ENCODE measurements around the gene IFITM5. TPM values are rescaled to one million over a fixed set of nuclear protein-coding genes. Genes with fewer than 3 reads are reported as not detected.
A peak's percentile ranks its signal among the peaks of the same experiment; 100 is the strongest.

Gene IFITM5
- not detected for total RNA-seq
- under 1 TPM in 1 of 2 donors, not detected in 1; 0.29 TPM for polyA plus RNA-seq (ENCODE audit: insufficient read length in 2 of 2)
- long read RNA-seq, donor 1, result 0 reads
- long read RNA-seq, donor 2, result 0 reads
- long read RNA-seq, donor 3, result 0 reads
- long read RNA-seq, donor 4, partial matches to known transcripts, result 598 of 614 reads
- long read RNA-seq, donor 4, other reads (novel, unspliced or antisense), result 16 of 614 reads

DNA sequence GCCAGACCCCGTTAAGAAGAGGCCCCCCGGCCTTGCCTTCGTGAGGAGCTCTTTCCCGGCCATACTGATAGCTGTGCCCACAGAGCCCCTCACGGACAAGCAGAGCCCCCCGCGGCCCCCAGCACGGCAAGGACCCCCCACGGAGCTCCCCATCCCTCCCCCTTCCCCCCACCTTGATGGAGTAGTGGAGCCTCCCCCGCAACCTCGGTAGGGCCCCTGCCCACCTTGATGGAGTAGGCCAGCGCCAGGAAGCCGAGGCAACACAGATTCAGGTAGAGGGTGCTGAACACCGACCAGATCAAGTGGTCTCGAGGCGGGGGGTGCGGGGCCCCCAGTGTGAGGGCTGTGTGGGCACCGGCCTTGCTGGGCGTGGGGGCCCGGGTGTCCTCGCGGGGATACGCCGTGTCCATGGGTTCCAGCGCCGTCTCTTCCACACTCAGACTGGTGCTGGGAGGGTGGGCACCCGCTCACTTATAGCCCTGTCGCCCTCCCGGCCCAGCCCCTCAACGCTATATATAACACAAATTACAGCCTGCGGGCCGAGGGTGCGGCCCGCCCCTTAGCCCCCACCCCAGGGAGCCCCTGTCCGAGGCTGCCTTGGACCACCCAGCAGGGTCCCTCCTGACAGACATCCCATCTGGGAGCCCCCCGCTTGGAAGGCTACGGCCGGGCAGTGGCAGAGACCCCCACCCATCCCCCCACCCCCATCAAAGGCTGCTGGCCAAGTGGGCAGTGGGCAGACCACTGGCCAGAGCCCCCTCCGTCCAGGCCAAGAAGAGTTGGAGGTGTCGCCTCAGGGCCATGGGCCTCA is at the start of gene IFITM5:
Gene IFITM5, minus strand, starts transcription at position 446 of the 811 bp plus-strand sequence. Its CDS starts 36 bp downstream, at position 410.
- no peak for DNase-seq (ENCODE audit: low read depth in 4 of 6, low spot score in 6 of 6)
- WGBS (ENCODE audit: insufficient coverage), result 91% methylated on average over 20 of the region's 40 CpGs
- H3K27me3 ChIP-seq (ENCODE audit: control insufficient read depth, insufficient read depth, low read length), result peaks cover 2% of the 10 kb centered on the region
- peaks cover 5% of the 10 kb centered on the region for H3K36me3 ChIP-seq (ENCODE audit: control insufficient read depth, insufficient read depth, low read length)
- peaks cover 8% of the 10 kb centered on the region for H3K4me1 ChIP-seq (ENCODE audit: control insufficient read depth, insufficient read depth, low read length)
- H3K4me3 ChIP-seq (ENCODE audit: low read depth, low read length), result no peak within 1 kb of the TSS
- no peak within 1 kb of the TSS for H3K27ac ChIP-seq (ENCODE audit: low read depth, low read length)
- H3K9me3 ChIP-seq (ENCODE audit: control insufficient read depth, insufficient read depth, low read length), result no peaks in the 10 kb centered on the region

DNA sequence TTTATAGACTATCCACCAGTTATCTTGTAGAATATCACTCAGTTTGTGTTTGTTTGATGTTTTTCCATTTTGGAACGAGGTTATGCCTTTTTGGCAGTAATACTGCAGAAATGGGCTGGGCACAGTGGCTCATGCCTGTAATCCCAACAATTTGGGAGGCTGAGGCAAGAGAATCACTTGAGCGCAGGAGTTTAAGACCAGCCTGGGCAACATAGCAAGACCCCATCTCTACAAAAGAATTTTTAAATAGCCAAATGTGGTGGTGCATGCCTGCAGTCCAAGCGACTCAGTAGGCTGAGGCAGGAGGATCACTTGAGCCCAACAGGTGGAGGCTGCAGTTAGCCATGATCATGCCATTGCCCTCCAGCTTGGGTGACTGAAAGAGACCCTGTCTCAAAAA is 47.2 kb upstream of the IFITM5 start:
- 94% methylated on average over 2 of the region's 3 CpGs for WGBS (ENCODE audit: insufficient coverage)
- H3K4me1 ChIP-seq (ENCODE audit: control insufficient read depth, insufficient read depth, low read length), result peaks cover 13% of the 10 kb centered on the region

DNA sequence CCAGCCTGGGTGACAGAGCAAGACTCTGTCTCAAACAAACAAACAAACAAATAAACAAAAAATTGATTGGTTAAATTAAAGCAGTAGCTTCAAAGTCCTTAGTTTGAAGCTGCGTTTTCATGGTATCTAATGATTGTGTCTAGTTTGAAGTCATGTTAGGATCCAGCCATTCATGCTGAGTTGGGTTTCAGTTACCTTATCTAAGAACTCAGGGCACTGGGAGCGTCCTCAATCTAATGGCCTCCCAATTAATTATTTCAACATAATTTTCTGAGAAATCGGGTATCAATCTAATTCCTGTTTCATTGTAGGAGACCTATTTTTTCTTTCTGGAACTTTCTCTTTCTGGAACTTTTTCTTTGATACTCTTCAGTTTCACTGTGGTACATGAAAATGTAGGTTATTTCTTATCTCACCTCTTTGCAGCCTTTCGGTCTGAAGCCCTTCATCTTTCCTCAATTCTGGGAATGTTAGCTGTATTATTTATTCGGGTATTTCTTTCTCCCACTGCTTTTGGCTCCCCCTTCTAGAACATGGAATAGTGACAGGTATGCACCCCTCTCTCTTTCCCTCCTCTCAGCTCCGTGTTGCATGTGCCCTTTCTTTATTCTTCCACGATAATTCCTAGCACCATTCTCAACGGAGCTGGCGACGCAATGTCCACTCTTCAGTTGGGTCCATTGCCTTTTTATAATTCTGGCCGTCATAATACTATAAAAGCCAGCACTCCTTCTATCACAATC is 45.7 kb upstream of the IFITM5 start:
- H3K9me3 ChIP-seq (ENCODE audit: control insufficient read depth, insufficient read depth, low read length), result no peaks in the 10 kb centered on the region
- DNase-seq (ENCODE audit: low read depth in 4 of 6, low spot score in 6 of 6), result no peak
- WGBS (ENCODE audit: insufficient coverage), result 87% methylated on average over 6 of the region's 11 CpGs
- no peak overlapping the region for H3K4me3 ChIP-seq (ENCODE audit: low read depth, low read length)
- no peak overlapping the region for H3K27ac ChIP-seq (ENCODE audit: low read depth, low read length)
- H3K27me3 ChIP-seq (ENCODE audit: control insufficient read depth, insufficient read depth, low read length), result no peaks in the 10 kb centered on the region
- no peaks in the 10 kb centered on the region for H3K36me3 ChIP-seq (ENCODE audit: control insufficient read depth, insufficient read depth, low read length)
- H3K4me1 ChIP-seq (ENCODE audit: control insufficient read depth, insufficient read depth, low read length), result peaks cover 6% of the 10 kb centered on the region

More for the DNA sequence above, 47.2 kb upstream of the IFITM5 start:
- H3K4me3 ChIP-seq (ENCODE audit: low read depth, low read length), result no peak overlapping the region
- H3K27me3 ChIP-seq (ENCODE audit: control insufficient read depth, insufficient read depth, low read length), result no peaks in the 10 kb centered on the region
- H3K9me3 ChIP-seq (ENCODE audit: control insufficient read depth, insufficient read depth, low read length), result no peaks in the 10 kb centered on the region
- no peaks in the 10 kb centered on the region for H3K36me3 ChIP-seq (ENCODE audit: control insufficient read depth, insufficient read depth, low read length)
- DNase-seq (ENCODE audit: low read depth in 4 of 6, low spot score in 6 of 6), result no peak
- no peak overlapping the region for H3K27ac ChIP-seq (ENCODE audit: low read depth, low read length)

DNA sequence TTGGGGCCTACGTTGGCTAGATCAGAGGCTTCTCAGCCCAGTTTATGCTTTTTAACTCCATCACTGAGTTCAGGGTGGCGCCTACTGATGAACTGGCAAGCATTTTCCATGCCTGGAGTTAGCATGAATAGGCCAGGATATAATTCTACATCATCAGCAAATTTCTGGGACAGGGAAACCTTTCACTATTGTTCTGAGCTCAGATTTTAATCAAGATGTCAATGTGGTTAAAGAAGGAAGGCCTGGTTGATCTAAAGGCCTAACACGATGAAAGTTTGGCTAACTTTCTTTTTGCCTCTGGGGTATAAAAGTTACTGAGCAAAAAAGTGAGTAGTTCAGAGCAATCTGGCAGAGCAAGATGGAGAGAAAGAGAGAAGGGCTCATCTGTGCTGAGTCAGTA is 43.0 kb upstream of the IFITM5 start:
- Histone ChIP-seq H3K36me3 (ENCODE audit: control insufficient read depth, insufficient read depth, low read length) (no peaks in the 10 kb centered on the region), H3K27ac (ENCODE audit: low read depth, low read length) (peak overlapping the region; percentile 54), H3K4me1 (ENCODE audit: control insufficient read depth, insufficient read depth, low read length) (peaks cover 4% of the 10 kb centered on the region), H3K9me3 (ENCODE audit: control insufficient read depth, insufficient read depth, low read length) (no peaks in the 10 kb centered on the region), H3K4me3 (ENCODE audit: low read depth, low read length) (no peak overlapping the region), H3K27me3 (ENCODE audit: control insufficient read depth, insufficient read depth, low read length) (no peaks in the 10 kb centered on the region)
- DNase-seq (ENCODE audit: low read depth in 4 of 6, low spot score in 6 of 6), result peak in 1 of 6 donors; percentile 36
- 46% methylated on average over 3 of the region's 3 CpGs for WGBS (ENCODE audit: insufficient coverage)

DNA sequence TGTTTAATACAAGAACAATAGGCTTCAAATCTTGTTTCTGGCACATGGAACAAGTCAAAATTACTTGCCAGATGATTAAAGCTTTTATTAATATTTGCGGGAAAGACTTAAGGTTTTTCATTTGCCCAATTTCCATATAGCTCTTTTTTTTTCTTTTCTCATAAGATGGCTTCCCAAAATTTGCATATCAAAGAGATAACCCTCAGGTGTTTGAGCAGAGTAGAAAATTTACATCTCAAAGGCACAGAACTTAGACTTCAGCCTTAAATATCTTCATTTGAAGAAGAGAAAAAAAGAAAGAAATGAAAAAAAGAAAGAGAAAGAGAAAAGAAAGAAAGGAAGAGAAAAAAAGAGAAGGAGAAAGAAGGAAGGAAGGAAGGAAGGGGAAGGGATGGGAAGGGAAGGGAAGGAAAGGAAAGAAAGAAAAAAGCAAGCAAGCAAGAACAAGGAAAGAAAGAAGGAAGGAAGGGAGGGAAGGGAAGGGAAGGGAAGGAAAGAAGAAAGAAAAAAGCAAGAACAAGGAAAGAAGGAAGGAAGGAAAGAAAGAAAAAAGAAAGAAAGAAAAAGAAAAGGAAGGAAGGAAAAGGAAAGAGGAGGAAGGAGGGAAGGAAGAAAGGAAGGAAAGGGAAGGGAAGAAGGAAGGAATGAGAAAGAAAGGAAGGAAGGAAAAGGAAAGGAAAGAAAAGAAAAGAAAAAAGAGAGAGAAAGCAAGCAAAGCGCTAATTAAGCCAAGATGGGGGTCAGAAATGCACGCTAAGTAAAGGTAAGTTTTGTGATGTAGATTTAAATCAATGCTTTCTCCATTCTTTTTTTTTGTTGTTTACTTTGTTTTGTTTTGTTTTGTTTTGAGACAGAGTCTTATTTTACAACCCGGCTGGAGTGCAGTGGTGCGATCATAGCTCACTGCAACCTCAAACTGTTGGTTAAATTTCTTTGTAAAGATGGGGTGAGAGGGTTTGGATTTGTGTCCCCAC is 41.5 kb upstream of the IFITM5 start:
- 100% methylated on average over 2 of the region's 5 CpGs for WGBS (ENCODE audit: insufficient coverage)
- peaks cover 8% of the 10 kb centered on the region for H3K4me1 ChIP-seq (ENCODE audit: control insufficient read depth, insufficient read depth, low read length)
- no peaks in the 10 kb centered on the region for H3K36me3 ChIP-seq (ENCODE audit: control insufficient read depth, insufficient read depth, low read length)
- H3K27me3 ChIP-seq (ENCODE audit: control insufficient read depth, insufficient read depth, low read length), result no peaks in the 10 kb centered on the region
- DNase-seq (ENCODE audit: low read depth in 4 of 6, low spot score in 6 of 6), result no peak
- no peaks in the 10 kb centered on the region for H3K9me3 ChIP-seq (ENCODE audit: control insufficient read depth, insufficient read depth, low read length)
- no peak overlapping the region for H3K27ac ChIP-seq (ENCODE audit: low read depth, low read length)
- no peak overlapping the region for H3K4me3 ChIP-seq (ENCODE audit: low read depth, low read length)

DNA sequence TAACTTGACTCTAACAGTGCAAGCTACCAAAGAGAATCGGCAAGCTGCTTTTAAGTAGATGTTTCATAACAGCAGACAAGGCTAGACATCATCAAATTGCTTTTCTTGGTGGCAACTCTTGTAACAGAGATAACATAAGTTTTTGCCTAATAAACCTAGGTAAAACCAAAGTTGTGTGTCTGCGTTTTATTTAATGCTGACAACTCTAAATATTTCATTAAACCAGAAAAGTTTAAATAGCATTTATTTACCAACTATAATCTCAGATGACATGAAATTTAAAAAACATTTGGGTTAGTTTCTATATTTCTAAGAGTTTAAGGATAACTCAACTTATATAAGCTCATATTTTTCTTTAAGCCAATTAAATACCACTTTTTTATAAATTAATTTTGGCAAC is 40.6 kb upstream of the IFITM5 start:
- no peak for DNase-seq (ENCODE audit: low read depth in 4 of 6, low spot score in 6 of 6)
- Histone ChIP-seq H3K4me3 (ENCODE audit: low read depth, low read length) (no peak overlapping the region), H3K9me3 (ENCODE audit: control insufficient read depth, insufficient read depth, low read length) (no peaks in the 10 kb centered on the region), H3K36me3 (ENCODE audit: control insufficient read depth, insufficient read depth, low read length) (no peaks in the 10 kb centered on the region), H3K27me3 (ENCODE audit: control insufficient read depth, insufficient read depth, low read length) (no peaks in the 10 kb centered on the region), H3K27ac (ENCODE audit: low read depth, low read length) (no peak overlapping the region), H3K4me1 (ENCODE audit: control insufficient read depth, insufficient read depth, low read length) (peaks cover 17% of the 10 kb centered on the region)
- no CpG with 5 or more reads among the region's 2 CpGs for WGBS (ENCODE audit: insufficient coverage)

DNA sequence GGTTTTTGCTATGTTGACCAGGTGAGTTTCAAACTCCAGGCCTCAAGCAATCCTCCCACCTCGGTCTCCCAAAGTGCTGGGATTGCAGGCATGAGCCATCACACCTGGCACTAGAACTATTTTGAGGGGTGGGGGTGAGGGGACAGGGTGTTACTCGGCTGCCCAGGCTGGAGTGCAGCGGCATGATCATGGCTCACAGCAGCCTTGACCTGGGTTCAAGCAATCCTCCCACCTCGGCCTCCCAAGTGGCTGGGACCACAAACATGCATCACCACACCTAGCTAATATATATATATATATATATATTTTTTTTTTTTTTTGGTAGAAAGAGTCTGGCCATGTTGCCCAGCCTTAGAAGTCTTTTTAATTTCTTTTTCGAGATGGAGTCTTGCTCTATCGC is 38.4 kb upstream of the IFITM5 start:
- no peak overlapping the region for H3K4me3 ChIP-seq (ENCODE audit: low read depth, low read length)
- H3K9me3 ChIP-seq (ENCODE audit: control insufficient read depth, insufficient read depth, low read length), result no peaks in the 10 kb centered on the region
- DNase-seq (ENCODE audit: low read depth in 4 of 6, low spot score in 6 of 6), result no peak
- H3K4me1 ChIP-seq (ENCODE audit: control insufficient read depth, insufficient read depth, low read length), result peaks cover 27% of the 10 kb centered on the region
- H3K27me3 ChIP-seq (ENCODE audit: control insufficient read depth, insufficient read depth, low read length), result no peaks in the 10 kb centered on the region
- 96% methylated on average over 2 of the region's 6 CpGs for WGBS (ENCODE audit: insufficient coverage)
- H3K36me3 ChIP-seq (ENCODE audit: control insufficient read depth, insufficient read depth, low read length), result no peaks in the 10 kb centered on the region
- no peak overlapping the region for H3K27ac ChIP-seq (ENCODE audit: low read depth, low read length)

DNA sequence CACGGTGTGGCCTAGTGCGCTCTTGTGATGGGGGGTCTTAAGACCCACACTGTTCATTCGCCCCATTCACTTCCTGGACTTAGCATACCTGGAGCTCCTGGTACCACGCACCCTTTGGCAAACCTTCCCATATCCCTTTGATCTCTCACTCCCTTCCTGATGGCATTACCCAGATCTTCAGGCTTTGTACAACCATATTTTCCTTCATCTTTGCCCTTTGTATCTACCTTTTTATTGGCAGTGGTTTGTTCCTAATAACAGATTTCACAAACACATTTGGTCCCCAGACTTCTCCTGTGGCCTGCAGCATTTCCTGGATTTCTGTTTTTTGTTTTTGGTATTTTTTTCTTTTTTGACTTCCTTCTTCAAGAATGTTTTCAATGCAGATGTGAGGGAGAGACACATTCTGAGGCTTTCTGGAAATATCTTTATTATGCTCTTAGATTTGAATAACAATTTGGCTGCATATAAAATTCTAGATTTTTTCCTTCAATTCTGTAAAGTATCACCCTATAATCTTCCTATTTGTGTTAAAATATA is 37.4 kb upstream of the IFITM5 start:
- no peaks in the 10 kb centered on the region for H3K9me3 ChIP-seq (ENCODE audit: control insufficient read depth, insufficient read depth, low read length)
- no peak for DNase-seq (ENCODE audit: low read depth in 4 of 6, low spot score in 6 of 6)
- H3K27me3 ChIP-seq (ENCODE audit: control insufficient read depth, insufficient read depth, low read length), result no peaks in the 10 kb centered on the region
- H3K27ac ChIP-seq (ENCODE audit: low read depth, low read length), result peak overlapping the region; percentile 93
- no peaks in the 10 kb centered on the region for H3K36me3 ChIP-seq (ENCODE audit: control insufficient read depth, insufficient read depth, low read length)
- 88% methylated on average over 3 of the region's 4 CpGs for WGBS (ENCODE audit: insufficient coverage)
- no peak overlapping the region for H3K4me3 ChIP-seq (ENCODE audit: low read depth, low read length)
- peaks cover 23% of the 10 kb centered on the region for H3K4me1 ChIP-seq (ENCODE audit: control insufficient read depth, insufficient read depth, low read length)
